ENCODE results near the gene TMEM192. TPM values are rescaled to one million over a fixed set of nuclear protein-coding genes. Genes with fewer than 3 reads are reported as not detected.

TMEM192 gene
- total and polyA plus RNA-seq, 4 donors = 10.6 to 20.3 (median 18.9) TPM

DNA sequence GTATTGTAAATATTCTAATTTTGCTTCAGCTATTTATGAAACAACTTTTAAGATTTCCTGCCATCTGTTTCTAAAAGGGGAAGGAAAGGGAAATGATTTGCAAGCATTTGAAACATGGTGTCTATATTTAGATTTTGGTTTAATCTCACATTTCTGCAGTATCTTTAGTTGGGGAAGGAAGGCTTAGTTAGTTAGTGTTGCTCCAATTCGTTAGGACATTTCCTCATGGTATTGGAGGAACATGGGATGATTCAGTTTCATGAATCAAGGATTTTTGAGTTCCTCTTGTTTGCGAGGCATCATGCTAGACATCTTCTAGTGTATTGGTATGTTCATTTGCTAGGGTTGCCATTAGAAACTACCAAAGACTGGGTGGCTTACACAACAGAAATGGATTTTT is 20.5 kb upstream of the TMEM192 start:
- no peak overlapping the region for H3K27ac ChIP-seq (ENCODE audit: low read depth in 1 of 2, low read length in 2 of 2)
- H3K4me3 ChIP-seq (ENCODE audit: low read depth in 1 of 3, low read length in 3 of 3) = no peak overlapping the region
- 66% methylated on average over 2 of the region's 2 CpGs for WGBS
- no peaks in the 10 kb centered on the region for H3K36me3 ChIP-seq (ENCODE audit: control insufficient read depth in 4 of 4, insufficient read depth in 3 of 4, low read depth in 1 of 4, low read length in 3 of 4)
- H3K27me3 ChIP-seq (ENCODE audit: control insufficient read depth in 4 of 4, insufficient read depth in 4 of 4, low read length in 3 of 4) = no peaks in the 10 kb centered on the region
- no peaks in the 10 kb centered on the region for H3K9me3 ChIP-seq (ENCODE audit: control insufficient read depth in 4 of 4, low read length in 3 of 4)
- peaks cover 2 to 15% (median 13%) of the 10 kb centered on the region in 4 donors for H3K4me1 ChIP-seq (ENCODE audit: control insufficient read depth in 4 of 4, insufficient read depth in 4 of 4, low read length in 3 of 4)
- no peak for TF ChIP-seq HNF4G (IDR thresholded peaks at IDR 0.05)
- TF ChIP-seq HNF4A (conservative IDR thresholded peaks at IDR 0.05) = no peak
- no peak for TF ChIP-seq TAF1 (conservative IDR thresholded peaks at IDR 0.05)
- DNase-seq (ENCODE audit: low spot score) = no peak
- H3K9ac ChIP-seq (ENCODE audit: low read depth in 1 of 2, low read length in 2 of 2) = no peak overlapping the region

DNA sequence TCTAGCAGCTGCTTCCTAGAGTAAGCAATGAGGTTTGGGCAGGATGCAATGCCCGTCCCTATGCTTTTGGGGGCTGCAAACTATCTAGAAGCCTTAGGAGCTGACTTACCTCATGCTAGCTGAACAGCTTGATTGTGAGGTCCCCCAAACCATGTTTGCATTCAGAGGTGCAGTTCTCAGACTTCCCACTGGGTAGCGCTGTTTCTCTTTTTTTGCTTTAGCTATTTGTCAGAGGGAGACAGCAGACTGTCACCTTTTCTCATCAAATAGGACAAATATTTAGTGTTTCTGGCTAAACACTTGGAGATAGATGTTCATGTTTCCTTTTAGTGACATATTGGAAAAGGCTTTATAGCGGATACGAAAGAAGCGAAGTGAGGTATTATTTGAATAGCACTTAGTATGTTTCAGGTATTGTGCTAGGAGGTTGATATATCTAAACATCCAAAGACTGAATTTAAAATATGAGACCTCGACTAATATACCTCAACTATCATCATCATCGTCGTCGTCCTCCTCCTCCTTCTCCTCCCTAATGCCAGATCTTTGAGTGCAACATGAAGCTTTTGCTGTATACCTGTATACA is 18.7 kb upstream of the TMEM192 start:
- H3K36me3 ChIP-seq (ENCODE audit: control insufficient read depth in 4 of 4, insufficient read depth in 3 of 4, low read depth in 1 of 4, low read length in 3 of 4) = no peaks in the 10 kb centered on the region
- no peak overlapping the region for H3K27ac ChIP-seq (ENCODE audit: low read depth in 1 of 2, low read length in 2 of 2)
- peaks cover 0 to 6% (median 5%) of the 10 kb centered on the region in 4 donors for H3K4me1 ChIP-seq (ENCODE audit: control insufficient read depth in 4 of 4, insufficient read depth in 4 of 4, low read length in 3 of 4)
- no peak overlapping the region for H3K4me3 ChIP-seq (ENCODE audit: low read depth in 1 of 3, low read length in 3 of 3)
- no peaks in the 10 kb centered on the region for H3K9me3 ChIP-seq (ENCODE audit: control insufficient read depth in 4 of 4, low read length in 3 of 4)
- H3K27me3 ChIP-seq (ENCODE audit: control insufficient read depth in 4 of 4, insufficient read depth in 4 of 4, low read length in 3 of 4) = no peaks in the 10 kb centered on the region
- no peak overlapping the region for H3K9ac ChIP-seq (ENCODE audit: low read depth in 1 of 2, low read length in 2 of 2)
- TF ChIP-seq HNF4A (conservative IDR thresholded peaks at IDR 0.05) (peak in 1 of 2 donors; percentile 18), RAD21 (IDR thresholded peaks at IDR 0.05) (peak; percentile 97 to 98), JUND (IDR thresholded peaks at IDR 0.05) (no peak)
- TF ChIP-seq, protein P1, sequence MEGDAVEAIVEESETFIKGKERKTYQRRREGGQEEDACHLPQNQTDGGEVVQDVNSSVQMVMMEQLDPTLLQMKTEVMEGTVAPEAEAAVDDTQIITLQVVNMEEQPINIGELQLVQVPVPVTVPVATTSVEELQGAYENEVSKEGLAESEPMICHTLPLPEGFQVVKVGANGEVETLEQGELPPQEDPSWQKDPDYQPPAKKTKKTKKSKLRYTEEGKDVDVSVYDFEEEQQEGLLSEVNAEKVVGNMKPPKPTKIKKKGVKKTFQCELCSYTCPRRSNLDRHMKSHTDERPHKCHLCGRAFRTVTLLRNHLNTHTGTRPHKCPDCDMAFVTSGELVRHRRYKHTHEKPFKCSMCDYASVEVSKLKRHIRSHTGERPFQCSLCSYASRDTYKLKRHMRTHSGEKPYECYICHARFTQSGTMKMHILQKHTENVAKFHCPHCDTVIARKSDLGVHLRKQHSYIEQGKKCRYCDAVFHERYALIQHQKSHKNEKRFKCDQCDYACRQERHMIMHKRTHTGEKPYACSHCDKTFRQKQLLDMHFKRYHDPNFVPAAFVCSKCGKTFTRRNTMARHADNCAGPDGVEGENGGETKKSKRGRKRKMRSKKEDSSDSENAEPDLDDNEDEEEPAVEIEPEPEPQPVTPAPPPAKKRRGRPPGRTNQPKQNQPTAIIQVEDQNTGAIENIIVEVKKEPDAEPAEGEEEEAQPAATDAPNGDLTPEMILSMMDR (IDR thresholded peaks at IDR 0.05; ENCODE audit: low read depth, low read length, missing input control) = peak; percentile 94
- WGBS = 8% methylated on average over 9 of the region's 9 CpGs
- DNase-seq (ENCODE audit: low spot score) = peak; percentile 79

DNA sequence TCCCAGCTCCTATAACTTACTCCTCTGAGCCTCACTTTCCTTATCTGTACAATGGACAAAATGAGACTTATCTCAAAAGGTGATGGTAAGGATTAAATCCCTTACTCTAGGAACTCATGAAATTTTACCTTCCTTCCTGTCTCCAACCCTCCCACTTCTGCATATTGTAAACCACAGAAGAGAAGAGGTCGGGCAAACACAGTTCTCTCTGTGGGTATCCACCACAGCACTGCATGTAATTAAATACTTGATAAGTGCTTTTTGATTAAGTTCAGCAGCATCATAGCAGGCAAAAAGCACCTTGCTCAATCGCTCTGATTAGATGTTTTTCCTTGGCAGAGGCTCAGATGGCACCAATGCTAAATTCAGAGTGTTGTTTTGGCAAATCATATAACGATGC is 17.3 kb upstream of the TMEM192 start:
- Histone ChIP-seq H3K27me3 (ENCODE audit: control insufficient read depth in 4 of 4, insufficient read depth in 4 of 4, low read length in 3 of 4) (no peaks in the 10 kb centered on the region), H3K27ac (ENCODE audit: low read depth in 1 of 2, low read length in 2 of 2) (no peak overlapping the region), H3K9ac (ENCODE audit: low read depth in 1 of 2, low read length in 2 of 2) (no peak overlapping the region), H3K9me3 (ENCODE audit: control insufficient read depth in 4 of 4, low read length in 3 of 4) (no peaks in the 10 kb centered on the region), H3K4me3 (ENCODE audit: low read depth in 1 of 3, low read length in 3 of 3) (no peak overlapping the region), H3K36me3 (ENCODE audit: control insufficient read depth in 4 of 4, insufficient read depth in 3 of 4, low read depth in 1 of 4, low read length in 3 of 4) (no peaks in the 10 kb centered on the region), H3K4me1 (ENCODE audit: control insufficient read depth in 4 of 4, insufficient read depth in 4 of 4, low read length in 3 of 4) (peaks cover 0 to 6% (median 5%) of the 10 kb centered on the region in 4 donors)
- DNase-seq (ENCODE audit: low spot score) = no peak
- 46% methylated on average over 3 of the region's 3 CpGs for WGBS
- TF ChIP-seq EGR1 (IDR thresholded peaks at IDR 0.05; ENCODE audit: low read depth in 2 of 2) = no peak
- no peak for TF ChIP-seq SP1 (IDR thresholded peaks at IDR 0.05)
- TF ChIP-seq, protein P2, sequence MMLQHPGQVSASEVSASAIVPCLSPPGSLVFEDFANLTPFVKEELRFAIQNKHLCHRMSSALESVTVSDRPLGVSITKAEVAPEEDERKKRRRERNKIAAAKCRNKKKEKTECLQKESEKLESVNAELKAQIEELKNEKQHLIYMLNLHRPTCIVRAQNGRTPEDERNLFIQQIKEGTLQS (IDR thresholded peaks at IDR 0.05) = no peak
- TF ChIP-seq NR2F2 (IDR thresholded peaks at IDR 0.05) = no peak
- TF ChIP-seq, protein P3, sequence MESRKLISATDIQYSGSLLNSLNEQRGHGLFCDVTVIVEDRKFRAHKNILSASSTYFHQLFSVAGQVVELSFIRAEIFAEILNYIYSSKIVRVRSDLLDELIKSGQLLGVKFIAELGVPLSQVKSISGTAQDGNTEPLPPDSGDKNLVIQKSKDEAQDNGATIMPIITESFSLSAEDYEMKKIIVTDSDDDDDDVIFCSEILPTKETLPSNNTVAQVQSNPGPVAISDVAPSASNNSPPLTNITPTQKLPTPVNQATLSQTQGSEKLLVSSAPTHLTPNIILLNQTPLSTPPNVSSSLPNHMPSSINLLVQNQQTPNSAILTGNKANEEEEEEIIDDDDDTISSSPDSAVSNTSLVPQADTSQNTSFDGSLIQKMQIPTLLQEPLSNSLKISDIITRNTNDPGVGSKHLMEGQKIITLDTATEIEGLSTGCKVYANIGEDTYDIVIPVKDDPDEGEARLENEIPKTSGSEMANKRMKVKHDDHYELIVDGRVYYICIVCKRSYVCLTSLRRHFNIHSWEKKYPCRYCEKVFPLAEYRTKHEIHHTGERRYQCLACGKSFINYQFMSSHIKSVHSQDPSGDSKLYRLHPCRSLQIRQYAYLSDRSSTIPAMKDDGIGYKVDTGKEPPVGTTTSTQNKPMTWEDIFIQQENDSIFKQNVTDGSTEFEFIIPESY (IDR thresholded peaks at IDR 0.05) = no peak
- no peak for TF ChIP-seq TAF1 (conservative IDR thresholded peaks at IDR 0.05)
- no peak for TF ChIP-seq RAD21 (IDR thresholded peaks at IDR 0.05)
- TF ChIP-seq GABPA (IDR thresholded peaks at IDR 0.05 in 1 of 2, conservative IDR thresholded peaks at IDR 0.05 in 1 of 2) = no peak
- no peak for TF ChIP-seq FOXA1 (IDR thresholded peaks at IDR 0.05)
- TF ChIP-seq, protein P1 (IDR thresholded peaks at IDR 0.05; ENCODE audit: low read depth, low read length, missing input control) = no peak
- no peak for TF ChIP-seq HNF4G (IDR thresholded peaks at IDR 0.05)
- TF ChIP-seq, protein P4, sequence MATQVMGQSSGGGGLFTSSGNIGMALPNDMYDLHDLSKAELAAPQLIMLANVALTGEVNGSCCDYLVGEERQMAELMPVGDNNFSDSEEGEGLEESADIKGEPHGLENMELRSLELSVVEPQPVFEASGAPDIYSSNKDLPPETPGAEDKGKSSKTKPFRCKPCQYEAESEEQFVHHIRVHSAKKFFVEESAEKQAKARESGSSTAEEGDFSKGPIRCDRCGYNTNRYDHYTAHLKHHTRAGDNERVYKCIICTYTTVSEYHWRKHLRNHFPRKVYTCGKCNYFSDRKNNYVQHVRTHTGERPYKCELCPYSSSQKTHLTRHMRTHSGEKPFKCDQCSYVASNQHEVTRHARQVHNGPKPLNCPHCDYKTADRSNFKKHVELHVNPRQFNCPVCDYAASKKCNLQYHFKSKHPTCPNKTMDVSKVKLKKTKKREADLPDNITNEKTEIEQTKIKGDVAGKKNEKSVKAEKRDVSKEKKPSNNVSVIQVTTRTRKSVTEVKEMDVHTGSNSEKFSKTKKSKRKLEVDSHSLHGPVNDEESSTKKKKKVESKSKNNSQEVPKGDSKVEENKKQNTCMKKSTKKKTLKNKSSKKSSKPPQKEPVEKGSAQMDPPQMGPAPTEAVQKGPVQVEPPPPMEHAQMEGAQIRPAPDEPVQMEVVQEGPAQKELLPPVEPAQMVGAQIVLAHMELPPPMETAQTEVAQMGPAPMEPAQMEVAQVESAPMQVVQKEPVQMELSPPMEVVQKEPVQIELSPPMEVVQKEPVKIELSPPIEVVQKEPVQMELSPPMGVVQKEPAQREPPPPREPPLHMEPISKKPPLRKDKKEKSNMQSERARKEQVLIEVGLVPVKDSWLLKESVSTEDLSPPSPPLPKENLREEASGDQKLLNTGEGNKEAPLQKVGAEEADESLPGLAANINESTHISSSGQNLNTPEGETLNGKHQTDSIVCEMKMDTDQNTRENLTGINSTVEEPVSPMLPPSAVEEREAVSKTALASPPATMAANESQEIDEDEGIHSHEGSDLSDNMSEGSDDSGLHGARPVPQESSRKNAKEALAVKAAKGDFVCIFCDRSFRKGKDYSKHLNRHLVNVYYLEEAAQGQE (IDR thresholded peaks at IDR 0.05) = no peak
- TF ChIP-seq FOXA2 (IDR thresholded peaks at IDR 0.05) = no peak
- TF ChIP-seq, protein P5, sequence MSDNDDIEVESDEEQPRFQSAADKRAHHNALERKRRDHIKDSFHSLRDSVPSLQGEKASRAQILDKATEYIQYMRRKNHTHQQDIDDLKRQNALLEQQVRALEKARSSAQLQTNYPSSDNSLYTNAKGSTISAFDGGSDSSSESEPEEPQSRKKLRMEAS (IDR thresholded peaks at IDR 0.05) = no peak

Data from liver (tissue), 9 donors.